ENCODE results near the gene ACER3.
"Not testable (repeated sequence)": the region's sequence is repeated elsewhere in the genome, so short reads cannot be mapped to it uniquely, and the experiment has no call there.

Gene ACER3

GRCh38 chr11:76857781-76858410 is 2.8 kb upstream of the ACER3 start:
- no peak overlapping the region for H3K4me3 ChIP-seq
- no peak overlapping the region for H3K27ac ChIP-seq
- TF ChIP-seq CTCF (IDR thresholded peaks at IDR 0.05), result no peak
- no peak for DNase-seq (ENCODE audit: low spot score)

- Histone ChIP-seq H3K4me3 (no peak overlapping the region), H3K27ac (no peak overlapping the region)
- TF ChIP-seq CTCF (IDR thresholded peaks at IDR 0.05), result no peak
- no peak for DNase-seq (ENCODE audit: low spot score)
These were observed 950 bp upstream of the ACER3 start for GRCh38 chr11:76859708-76860227.

DNA sequence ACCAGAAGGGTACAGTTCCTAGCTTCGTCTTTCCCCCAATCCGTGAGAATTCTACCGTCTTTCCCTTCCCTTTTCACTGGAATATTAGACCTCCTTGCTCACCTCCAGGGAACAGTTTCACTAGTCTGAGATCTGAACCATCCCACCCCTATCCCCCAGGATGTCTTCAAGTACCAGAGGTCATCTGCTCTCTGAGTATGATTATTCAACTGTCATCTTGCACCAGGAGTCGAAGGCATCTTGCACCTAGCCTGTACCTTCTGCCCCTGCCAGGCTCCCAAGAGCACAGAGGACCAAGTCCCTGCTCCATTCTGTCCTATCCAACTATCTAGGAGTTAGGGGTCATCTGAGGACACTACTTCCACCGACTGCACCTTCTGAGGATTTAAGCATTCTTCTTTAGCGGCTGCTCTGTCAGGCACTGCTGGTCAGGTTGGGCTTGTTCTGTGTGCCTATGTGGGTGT is 804 bp downstream of the ACER3 start:
- peak overlapping the region; percentile 93 for H3K4me3 ChIP-seq
- DNase-seq (ENCODE audit: low spot score), result no peak
- TF ChIP-seq CTCF (IDR thresholded peaks at IDR 0.05), result no peak
- peak overlapping the region; percentile 87 to 96 for H3K27ac ChIP-seq

GRCh38 chr11:76862794-76863193 is 2.1 kb downstream of the ACER3 start:
- not testable (repeated sequence) for H3K27ac ChIP-seq; H3K4me3 ChIP-seq; DNase-seq (ENCODE audit: low spot score)

DNA sequence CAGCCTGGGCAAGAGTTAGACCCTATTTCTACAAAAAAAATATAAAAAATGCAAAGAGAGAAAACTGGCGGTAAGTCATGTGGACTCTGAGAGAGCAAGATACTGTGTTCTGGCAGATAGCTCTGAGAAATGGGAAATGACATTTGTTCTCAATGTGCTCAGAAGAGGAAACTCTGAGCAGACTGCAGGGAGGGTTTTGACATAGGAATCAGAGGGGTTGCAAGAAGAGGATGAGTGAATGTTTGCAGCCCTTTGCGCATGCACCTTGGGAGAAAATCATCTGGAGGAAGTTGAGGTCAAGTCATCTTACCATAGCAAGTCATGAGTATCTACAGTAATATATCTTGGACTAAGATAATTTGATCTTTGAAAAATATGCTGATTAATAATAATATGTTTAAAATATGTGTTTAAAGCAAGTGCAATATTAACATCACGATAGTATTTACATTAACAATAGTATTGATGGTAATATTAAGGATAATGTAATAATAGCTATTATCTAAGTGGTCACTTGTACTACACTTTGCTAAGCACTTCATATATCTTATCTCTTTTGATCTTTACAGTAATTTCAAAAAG is 2.6 kb downstream of the ACER3 start:
- Histone ChIP-seq H3K27ac (no peak overlapping the region), H3K4me3 (no peak overlapping the region)
- TF ChIP-seq CTCF (IDR thresholded peaks at IDR 0.05), result no peak
- no peak for DNase-seq (ENCODE audit: low spot score)

DNA sequence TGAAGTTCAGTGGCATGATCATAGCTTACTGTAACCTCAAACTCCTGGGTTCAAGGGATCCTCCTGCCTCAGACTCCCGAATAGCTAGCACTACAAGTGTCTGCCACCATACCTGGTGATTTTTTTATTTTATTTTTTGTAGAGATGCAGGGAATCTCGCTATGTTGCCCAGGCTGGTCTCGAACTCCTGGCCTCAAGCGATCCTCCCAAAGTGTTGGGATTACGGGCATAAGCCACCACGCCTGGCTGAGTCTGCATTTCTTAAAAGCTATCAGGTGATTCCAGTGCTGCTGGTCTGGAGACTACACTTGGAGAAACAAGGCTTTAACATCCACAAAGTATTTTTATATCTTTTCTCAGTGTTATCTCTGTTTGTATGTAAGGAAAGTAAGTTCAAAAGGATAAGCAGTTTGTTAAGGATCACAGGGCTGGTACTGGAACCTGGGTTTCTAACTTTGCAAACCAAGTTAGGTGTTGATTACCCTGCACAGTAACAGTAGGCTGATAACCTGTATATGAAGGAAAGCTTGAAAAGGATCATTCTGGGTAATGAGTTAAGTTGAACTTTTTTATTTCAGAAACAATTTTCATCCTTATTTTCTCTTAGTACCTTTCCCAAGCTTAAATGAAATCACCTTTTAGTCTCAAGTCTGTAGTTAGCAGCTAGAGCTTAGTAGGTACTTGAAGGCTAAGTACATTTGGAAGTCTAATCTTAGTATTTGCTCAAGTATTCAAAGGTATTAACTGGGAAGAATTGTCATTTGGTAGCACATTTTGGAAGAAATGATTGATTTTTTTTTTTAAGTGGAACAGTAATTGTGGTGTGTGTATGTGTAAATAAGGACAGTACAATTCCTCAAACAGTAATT is 12.5 kb downstream of the ACER3 start:
- no peak for DNase-seq (ENCODE audit: low spot score)
- TF ChIP-seq CTCF (IDR thresholded peaks at IDR 0.05), result no peak
- no peak overlapping the region for H3K27ac ChIP-seq
- no peak overlapping the region for H3K4me3 ChIP-seq

- DNase-seq (ENCODE audit: low spot score), result no peak
- no peak for TF ChIP-seq CTCF (IDR thresholded peaks at IDR 0.05)
- H3K4me3 ChIP-seq, result no peak overlapping the region
- H3K27ac ChIP-seq, result no peak overlapping the region
These were observed 17.3 kb downstream of the ACER3 start for GRCh38 chr11:76878014-76878413.

Measured in coronary artery (tissue), 2 donors.